H54 (cell line): ENCODE results near the gene RHOB.

Source experiments
- DNase-seq: peaks from one replicate; pipeline ENCODE4 v3.0.0; 2011; ENCODE audit warnings: low spot score, mixed read lengths; ENCODE audit not compliant: insufficient read length
- FAIRE-seq: peaks from 3 replicates; lab custom pipeline; 2011; peaks lifted over from hg19 to GRCh38; lab: Jason Lieb, UNC
- POLR2A ChIP-seq: IDR thresholded peaks from 2 replicates; pipeline ENCODE4 v1.6.1; 2011; ENCODE audit warnings: low read depth, mild to moderate bottlenecking, low read length

The RHOB gene

DNA sequence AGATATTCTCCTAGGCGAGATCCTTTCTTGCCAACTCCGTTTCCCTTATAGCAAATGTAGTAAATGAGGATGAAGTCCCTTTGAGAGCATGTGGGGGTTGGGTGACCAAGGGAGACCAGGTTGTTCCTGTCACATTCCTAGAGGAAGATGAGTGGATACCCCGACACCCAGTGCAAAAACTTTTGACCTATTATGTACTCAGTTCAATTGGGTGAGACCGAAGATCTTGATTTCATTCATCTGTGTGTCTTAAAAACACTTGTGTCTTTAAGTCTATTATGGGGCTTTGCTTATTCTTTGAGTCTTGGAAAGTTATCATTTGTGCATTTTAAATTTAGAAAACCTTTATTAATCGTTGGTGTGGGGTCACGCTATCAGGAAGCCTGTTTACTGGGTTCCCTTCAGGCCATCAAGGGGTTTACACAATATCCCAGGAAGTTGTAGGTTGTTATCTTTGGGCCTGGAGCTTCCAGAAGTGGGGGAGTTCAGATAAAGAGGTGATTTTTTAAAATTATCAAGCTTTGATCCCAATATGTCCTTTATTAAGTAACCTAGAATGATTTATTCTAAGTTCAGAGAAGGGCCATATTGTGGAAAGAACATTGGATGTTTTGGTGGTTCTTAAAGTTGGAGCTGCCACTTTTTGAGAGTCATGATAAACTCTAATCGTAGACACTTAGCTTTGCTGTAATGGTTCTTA, 2.8 kb downstream of the RHOB start:
- no peak for DNase-seq
- no peak for FAIRE-seq

DNA sequence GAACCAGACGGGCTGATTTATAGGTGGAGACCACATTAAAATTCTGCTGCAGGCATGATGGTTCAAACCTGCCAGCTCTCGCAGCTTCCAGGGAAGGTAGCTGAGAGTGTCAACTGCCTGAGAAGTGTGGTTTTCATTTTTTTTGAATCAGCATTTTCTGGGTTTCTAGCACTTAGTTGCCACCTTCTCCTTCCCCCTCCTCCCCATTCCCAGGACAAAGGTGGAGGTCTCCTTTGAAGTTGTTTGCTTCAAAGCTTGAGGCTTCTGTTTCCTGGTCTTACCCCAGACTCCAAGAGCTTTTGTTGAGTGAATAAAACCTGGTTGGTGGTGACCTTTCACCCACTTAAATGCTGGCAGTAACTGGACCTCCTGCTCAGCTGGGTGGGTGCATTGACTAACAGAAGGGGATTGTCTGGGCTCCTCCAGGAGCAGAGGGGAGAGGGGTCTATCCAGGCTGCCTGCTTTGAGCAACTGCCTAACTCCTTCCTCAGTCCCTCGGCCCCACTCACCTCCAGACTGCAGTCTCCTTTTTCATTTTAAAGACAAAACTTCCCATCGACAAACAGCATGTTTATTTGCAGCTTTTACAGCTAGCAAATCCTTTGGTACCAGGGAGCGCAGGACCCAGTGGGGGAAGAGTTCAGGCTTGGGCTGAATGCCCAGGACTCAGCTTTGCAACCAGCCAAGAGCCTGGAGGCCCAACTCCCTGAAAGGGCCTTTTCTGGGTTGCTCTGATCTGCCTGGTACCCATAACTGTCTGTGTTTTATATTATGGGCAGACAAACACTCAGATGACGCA, 3.5 kb downstream of the RHOB start:
- no peak for FAIRE-seq
- no peak; the same call in 1 of the 2 replicates for TF ChIP-seq POLR2A
- DNase-seq, result no peak

More for the DNA sequence above, 2.8 kb downstream of the RHOB start:
- no peak for TF ChIP-seq POLR2A

DNA sequence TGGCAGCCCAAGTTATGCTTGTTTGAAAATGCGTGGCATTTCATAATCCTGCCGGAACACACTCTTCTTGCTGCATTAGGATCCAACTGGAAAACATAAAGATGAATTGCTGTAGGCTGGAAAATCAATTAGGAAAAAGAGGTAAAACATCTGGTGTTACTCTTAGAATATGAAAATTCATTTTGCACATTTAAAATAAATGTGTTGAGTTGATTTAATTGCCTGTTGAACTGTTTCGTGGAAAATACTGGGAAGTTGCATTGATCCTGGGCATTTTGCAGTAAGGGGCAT, 4.1 kb downstream of the RHOB start:
- no peak for TF ChIP-seq POLR2A
- FAIRE-seq (no peak), DNase-seq (no peak)

DNA sequence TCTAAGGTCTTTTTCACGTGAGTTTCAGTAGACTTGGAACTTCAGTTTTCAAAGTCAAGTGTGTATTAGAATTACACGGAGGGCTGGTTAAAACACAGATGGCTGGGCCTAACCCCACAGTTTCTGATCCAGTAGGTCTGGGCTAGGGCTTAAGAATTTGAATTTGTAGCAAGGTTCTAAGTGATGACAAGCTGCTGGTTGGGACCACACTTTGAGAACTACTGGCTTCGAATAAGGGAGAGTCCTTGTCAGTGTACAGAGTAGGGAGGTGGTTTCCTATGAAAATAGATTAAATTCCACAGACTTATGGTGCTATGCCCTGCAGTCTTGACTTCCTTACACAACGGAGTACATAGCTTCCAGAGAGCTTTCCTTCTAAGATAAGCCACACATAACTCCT, 4.5 kb downstream of the RHOB start:
- FAIRE-seq (no peak), DNase-seq (no peak)
- TF ChIP-seq POLR2A, result no peak

DNA sequence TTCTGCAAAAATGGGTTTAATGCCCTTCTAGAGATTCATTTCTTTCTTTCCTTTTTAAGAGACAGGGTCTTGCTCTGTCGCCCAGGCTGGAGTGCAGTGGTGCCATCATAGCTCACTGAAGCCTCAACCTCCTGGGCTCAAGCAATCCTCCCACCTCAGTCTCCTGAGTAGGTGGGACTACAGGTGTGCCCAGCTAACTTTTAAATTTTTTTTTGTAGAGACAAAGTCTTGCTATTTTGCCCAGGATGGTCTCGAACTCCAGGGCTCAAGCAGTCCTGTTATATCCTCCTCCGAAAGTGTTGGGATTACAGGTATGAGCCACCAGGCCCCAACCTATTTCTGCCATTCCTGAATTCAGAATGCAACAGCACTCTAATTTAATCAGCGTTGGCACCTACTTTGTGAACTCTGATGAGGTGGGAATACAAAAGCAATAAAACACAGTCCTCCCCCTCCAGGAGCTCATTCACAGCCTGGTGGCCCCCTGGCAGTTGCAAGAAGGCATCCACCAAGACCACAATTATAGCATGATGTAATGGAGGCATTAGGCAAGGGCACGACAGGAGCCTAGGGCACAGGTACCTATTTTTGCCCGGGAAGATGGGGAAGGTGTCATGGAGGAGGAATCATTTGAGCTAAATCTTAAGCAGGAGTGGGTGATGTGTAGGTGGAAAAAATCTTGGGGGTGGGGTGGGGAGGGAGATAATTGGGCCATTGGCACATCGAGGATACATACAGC, 5.1 kb downstream of the RHOB start:
- DNase-seq, result no peak
- no peak for FAIRE-seq
- no peak for TF ChIP-seq POLR2A

DNA sequence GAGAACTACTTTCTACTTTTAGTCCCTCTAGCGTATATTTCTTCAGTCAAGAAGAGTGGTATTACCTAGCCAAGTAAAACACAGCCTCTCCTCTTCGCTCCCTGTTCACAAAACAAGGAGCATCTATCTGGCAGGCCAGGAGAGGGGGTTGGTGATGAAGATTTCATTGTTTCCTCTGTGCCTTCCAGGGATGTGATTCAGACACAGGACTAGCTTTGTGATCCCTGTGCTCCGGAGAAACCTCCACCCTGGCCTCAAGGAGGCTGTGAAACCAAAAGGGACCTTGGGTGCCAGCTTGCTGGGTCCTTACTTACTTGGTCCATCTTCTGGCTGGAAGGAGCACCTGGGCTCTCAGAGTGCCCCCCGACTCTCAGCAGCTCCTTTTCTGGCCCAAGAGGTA, 5.7 kb downstream of the RHOB start:
- FAIRE-seq (no peak), DNase-seq (no peak)
- no peak for TF ChIP-seq POLR2A

DNA sequence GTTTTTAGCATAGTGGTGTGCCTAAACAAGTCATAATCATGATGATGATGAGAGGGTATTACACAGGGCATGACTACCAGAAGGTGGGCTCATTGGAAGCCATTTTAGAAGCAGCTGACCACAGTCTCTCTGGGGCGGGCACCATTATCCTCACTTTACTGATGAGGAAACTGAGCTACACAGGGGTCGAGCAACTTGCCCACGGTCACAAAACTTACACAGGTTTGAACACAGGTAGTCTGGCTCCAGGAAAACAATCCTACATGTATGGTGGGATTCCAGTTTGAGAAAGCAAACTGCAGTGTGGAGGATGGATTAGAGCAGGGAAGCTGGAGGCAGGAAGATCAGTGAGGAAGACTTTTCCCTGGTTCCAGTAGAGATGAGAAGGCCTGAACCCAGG, 6.2 kb downstream of the RHOB start:
- no peak for TF ChIP-seq POLR2A
- DNase-seq, result no peak
- FAIRE-seq, result no peak

DNA sequence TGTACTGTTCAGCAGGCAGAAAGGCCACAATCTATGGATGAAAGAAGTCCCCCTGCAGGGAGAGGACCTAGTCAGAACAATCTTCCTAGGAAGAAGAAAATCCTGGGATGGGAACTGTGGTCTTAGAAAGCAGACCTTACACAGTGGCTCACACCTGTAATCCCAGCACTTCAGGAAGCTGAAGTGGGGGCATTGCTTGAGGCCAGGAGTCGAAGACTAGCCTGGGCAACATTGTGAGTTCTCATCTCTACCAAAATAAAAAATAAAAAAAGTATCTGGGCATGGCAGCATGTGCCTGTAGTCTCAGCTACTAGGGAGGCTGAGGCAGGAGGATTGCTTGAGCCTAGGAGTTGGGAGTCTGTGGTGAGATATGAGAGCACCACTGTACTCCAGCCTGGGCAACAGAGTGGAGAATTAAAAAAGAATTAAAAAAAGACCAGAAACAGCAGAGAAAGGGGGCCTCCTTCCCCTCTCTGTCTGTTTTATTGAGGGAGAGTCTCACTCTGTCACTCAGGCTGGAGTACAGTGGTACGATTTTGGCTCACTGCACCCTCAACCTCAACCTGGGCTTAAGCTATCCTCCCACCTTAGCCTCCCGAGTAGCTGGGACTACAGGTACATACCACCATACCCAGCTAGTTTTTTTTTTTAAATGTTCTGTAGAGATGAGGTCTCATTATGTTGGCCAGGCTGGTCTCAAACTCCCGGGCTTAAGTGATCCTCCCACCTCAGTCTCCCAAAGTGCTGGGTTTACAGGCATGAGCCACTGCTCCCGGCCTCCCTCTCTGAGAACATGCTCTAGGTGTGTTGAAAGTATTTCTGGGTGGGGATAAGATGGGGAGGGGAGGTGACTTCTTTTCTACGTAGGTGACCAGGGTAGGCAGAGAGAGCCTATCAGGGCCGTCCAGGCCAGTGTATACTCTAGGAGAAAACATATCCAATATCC, 7.4 kb downstream of the RHOB start:
- FAIRE-seq (no peak), DNase-seq (no peak)

DNA sequence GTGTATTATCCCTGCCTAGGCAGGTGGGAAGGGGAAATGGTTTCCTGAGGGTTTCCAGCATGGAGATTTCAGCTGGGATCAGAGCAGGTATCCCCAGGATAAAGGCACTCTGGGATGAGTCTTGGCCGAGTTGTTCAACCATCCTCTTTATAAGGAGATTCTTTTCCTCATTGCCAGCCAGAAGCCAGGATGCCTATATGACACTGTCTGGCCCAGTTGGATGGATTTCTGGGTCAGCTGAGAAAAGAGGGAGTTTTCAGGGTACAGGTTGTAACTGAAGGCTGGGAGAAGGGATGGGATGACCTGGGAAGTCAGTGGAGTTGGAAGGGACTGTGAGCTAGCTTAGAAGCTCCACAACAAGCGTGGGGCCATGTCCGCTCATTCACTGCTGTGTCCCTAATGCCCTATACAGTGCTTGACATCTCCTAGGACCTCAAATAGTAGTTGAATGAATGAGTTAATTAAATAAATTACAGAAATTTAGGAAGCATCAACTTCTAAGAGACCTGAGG, 8.3 kb downstream of the RHOB start:
- DNase-seq (no peak), FAIRE-seq (no peak)
- no peak for TF ChIP-seq POLR2A

More for the DNA sequence above, 7.4 kb downstream of the RHOB start:
- no peak for TF ChIP-seq POLR2A

DNA sequence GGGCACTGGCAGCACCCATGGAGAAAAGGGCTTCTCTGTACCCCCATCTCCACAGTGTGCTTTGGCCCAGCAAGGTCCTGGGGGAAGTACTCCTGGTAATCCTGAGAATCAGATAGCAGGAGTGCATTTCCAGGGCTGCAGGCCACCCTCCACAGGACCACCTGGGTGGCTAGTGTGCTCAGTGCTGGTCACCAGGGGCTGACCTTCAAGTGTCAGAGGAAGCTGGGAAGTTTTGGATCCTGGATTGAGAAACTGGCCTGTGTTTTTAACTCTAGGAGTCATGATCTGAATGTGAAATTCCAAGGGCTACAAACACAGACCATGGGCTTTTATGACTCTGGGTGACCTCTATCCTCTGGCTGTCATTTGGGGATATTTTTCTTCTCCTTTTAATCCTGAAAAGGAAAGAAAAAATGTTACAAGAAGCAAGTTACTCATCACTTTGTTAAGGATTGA, 9.3 kb downstream of the RHOB start:
- no peak for TF ChIP-seq POLR2A
- DNase-seq (no peak), FAIRE-seq (no peak)

DNA sequence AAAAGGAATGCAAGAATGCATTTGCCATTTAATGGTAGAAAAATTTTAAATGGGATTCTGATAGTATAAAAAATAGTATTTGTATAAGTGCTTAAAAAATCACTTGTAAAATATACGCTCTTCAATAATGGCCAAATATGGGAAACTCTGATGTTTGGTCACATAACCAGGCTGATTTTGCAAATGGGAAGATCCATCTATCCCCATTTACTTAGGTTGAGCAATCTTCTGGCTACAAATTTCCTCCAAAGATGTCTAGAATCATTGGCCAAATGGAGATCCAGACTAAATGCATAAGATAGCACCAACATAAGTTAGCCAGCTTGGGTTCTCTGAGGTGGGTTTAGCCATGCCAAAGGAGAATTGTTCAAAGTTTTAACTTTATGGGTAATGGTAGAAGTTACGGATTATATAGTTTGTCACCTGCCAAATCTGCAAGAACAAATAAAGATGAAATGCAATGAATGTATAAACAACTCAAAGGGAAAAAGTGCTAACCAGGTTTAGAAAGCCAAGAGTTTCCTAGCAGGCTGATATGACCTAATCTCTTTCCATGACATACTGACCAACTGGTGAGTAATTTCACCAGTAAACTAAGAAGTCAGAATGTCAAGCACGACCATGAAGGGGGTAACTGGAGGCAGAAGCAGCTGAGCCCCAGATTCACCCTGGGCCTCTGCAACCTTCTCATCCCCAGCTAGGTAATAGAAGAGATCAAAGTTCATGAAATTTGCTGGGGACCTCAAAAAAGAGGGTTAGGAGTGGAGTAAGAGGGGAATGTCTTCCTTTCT, 10.0 kb downstream of the RHOB start:
- FAIRE-seq (no peak), DNase-seq (no peak)

More for the DNA sequence above, 10.0 kb downstream of the RHOB start:
- TF ChIP-seq POLR2A, result no peak
